HFF-Myc (cell line): ENCODE data around the gene CPNE4.
"Not testable (repeated sequence)": the region's sequence is repeated elsewhere in the genome, so short reads cannot be mapped to it uniquely, and the experiment has no call there.

ENCODE experiments used
- DNase-seq: peaks from one replicate; pipeline ENCODE4 v3.0.0-alpha.2; 2011; ENCODE audit warnings: low read depth; ENCODE audit errors: extremely low read depth
- H3K4me3 ChIP-seq: replicated peaks from 2 replicates; pipeline ENCODE4 v1.5.1; 2011; ENCODE audit warnings: low read depth, mild to moderate bottlenecking, control low read depth, low read length
- CTCF ChIP-seq: IDR thresholded peaks from 2 replicates; pipeline ENCODE4 v1.5.1; 2012; ENCODE audit warnings: mild to moderate bottlenecking, low read depth, low read length, control low read depth; ENCODE audit errors: missing control alignments

Gene CPNE4

DNA sequence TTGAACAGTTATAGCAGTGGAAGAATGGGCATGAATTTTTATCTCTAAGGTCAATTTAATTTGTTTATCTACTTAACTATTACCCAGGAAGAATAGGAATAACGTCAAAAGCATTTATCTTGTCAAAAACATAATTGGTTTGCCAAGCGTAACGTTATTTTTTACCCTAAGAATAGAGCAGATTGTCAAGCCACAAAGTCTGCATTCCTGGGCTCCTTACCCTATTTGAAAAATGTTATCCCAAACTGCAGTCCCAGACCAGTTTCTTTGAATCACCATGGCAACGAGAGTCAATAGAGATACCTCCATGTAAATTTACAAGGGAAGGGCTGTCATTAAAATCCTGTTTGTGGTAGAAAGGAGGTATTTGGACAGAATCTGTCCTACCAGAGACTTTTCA lies 61.1 kb downstream of the CPNE4 start:
- H3K4me3 ChIP-seq: no peak overlapping the region
- TF ChIP-seq CTCF: no peak
- DNase-seq: no peak

DNA sequence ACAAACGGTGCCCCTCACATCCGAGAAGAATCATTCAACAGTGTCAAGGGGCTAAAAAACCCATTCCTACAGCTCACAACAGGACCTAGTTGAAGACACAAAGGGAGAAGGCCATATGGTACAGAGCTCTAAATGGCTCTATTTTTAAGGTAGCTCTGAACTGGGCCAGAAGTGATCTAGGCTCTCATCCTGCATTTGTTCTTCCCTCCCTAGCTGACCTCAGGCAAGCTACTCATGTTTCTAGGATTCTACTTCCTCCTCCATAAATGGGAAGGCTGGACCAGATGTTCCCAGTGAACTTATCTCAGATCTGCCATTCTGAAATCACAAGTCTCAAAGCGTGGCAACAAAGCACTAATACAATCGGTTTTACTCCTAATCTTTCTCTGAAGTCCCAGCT lies 62.3 kb downstream of the CPNE4 start:
- H3K4me3 ChIP-seq: no peak overlapping the region
- no peak for TF ChIP-seq CTCF
- no peak for DNase-seq

DNA sequence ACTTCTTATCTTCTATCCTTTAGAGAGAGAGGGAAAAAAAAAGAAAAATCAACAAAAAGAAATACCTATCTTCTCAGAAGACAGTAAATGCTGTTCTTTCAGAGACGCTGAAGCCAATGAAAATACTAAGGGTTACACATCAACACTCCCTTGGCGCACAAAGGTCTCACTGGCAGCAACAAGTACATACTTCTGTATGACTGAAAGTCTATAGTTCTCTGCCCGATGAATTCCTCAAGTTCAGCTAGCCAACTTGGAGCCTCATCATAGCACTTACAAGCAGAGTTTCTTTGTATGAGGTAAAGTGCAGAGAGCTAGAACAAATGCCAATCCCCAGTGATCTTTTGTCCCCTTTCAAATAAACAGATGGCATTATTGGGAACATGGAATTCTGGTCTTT lies 62.7 kb downstream of the CPNE4 start:
- H3K4me3 ChIP-seq: no peak overlapping the region
- no peak for DNase-seq
- TF ChIP-seq CTCF: no peak

DNA sequence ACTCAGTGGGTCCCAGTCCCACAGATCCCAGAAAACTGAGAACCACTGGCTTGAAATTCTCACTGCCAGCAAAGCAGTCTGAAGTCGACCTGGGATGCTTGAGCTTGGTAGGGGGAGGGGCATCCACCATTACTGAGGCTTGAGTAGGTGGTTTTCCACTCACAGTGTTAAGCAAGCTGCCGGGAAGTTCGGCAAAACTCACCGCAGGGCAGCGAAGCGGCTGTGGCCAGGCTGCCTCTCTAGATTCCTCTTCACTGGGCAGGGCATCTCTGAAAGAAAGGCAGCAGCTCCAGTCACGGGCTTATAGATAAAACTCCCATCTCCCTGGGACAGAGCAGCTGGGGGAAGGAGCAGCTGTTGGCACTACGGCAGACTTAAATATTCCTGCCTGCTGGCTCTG lies 71.4 kb downstream of the CPNE4 start:
- DNase-seq, H3K4me3 ChIP-seq: not testable (repeated sequence)

DNA sequence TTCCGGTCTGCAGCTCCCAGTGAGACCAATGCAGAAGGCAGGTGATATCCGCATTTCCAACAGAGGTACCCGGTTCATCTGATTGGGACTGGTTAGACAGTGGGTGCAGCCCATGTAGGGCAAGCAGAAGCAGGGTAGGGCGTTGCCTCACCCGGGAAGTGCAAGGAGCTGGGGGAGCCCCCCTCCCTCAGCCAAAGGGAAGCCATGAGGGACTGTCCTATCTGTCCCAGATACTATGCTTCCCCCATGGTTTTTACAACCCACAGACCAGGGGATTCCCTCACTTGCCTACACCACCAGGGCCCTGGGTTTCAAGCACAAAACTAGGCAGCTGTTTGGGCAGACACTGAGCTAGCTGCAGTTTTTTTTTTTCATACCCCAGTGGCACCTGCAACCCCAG lies 71.8 kb downstream of the CPNE4 start:
- H3K4me3 ChIP-seq: no peak overlapping the region
- DNase-seq: no peak
- TF ChIP-seq CTCF: no peak

- DNase-seq: no peak
- TF ChIP-seq CTCF: no peak
Observed at GRCh38 chr3:131960324-131960723, 74.5 kb downstream of the CPNE4 start.

GRCh38 chr3:131957980-131958379 lies 76.8 kb downstream of the CPNE4 start:
- no peak for TF ChIP-seq CTCF
- no peak overlapping the region for H3K4me3 ChIP-seq
- no peak for DNase-seq

More at GRCh38 chr3:131960324-131960723, 74.5 kb downstream of the CPNE4 start:
- H3K4me3 ChIP-seq: no peak overlapping the region
